ENCODE measurements around the gene TUBGCP3.

Gene TUBGCP3

GRCh38 chr13:112576191-112576590, 11.8 kb downstream of the TUBGCP3 start:
- TF ChIP-seq POLR2A (IDR thresholded peaks at IDR 0.05; ENCODE audit: low read length) (no peak), GATA1 (IDR thresholded peaks at IDR 0.05; ENCODE audit: low read depth, low read length) (no peak)
- DNase-seq, result no peak

GRCh38 chr13:112575675-112576074, 12.3 kb downstream of the TUBGCP3 start:
- peak; percentile 39 to 48 for DNase-seq
- TF ChIP-seq POLR2A (IDR thresholded peaks at IDR 0.05; ENCODE audit: low read length) (no peak), GATA1 (IDR thresholded peaks at IDR 0.05; ENCODE audit: low read depth, low read length) (no peak)

- peak in 1 of 2 experiments; percentile 36 for DNase-seq
- TF ChIP-seq GATA1 (IDR thresholded peaks at IDR 0.05; ENCODE audit: low read depth, low read length) (no peak), POLR2A (IDR thresholded peaks at IDR 0.05; ENCODE audit: low read length) (no peak)
Observed at GRCh38 chr13:112574834-112575613, 12.9 kb downstream of the TUBGCP3 start.

GRCh38 chr13:112574416-112574815, 13.5 kb downstream of the TUBGCP3 start:
- DNase-seq, result no peak
- TF ChIP-seq GATA1 (IDR thresholded peaks at IDR 0.05; ENCODE audit: low read depth, low read length) (no peak), POLR2A (IDR thresholded peaks at IDR 0.05; ENCODE audit: low read length) (no peak)

GRCh38 chr13:112573710-112574109, 14.2 kb downstream of the TUBGCP3 start:
- TF ChIP-seq POLR2A (IDR thresholded peaks at IDR 0.05; ENCODE audit: low read length) (no peak), GATA1 (IDR thresholded peaks at IDR 0.05; ENCODE audit: low read depth, low read length) (no peak)

GRCh38 chr13:112572366-112572765, 15.6 kb downstream of the TUBGCP3 start:
- DNase-seq, result no peak
- TF ChIP-seq POLR2A (IDR thresholded peaks at IDR 0.05; ENCODE audit: low read length), result no peak
- no peak for TF ChIP-seq GATA1 (IDR thresholded peaks at IDR 0.05; ENCODE audit: low read depth, low read length)

More at GRCh38 chr13:112573710-112574109, 14.2 kb downstream of the TUBGCP3 start:
- no peak for DNase-seq

- TF ChIP-seq POLR2A (IDR thresholded peaks at IDR 0.05; ENCODE audit: low read length) (no peak), GATA1 (IDR thresholded peaks at IDR 0.05; ENCODE audit: low read depth, low read length) (no peak)
- no peak for DNase-seq
Observed at GRCh38 chr13:112569821-112570220, 18.1 kb downstream of the TUBGCP3 start.

GRCh38 chr13:112567161-112567862, 20.6 kb downstream of the TUBGCP3 start:
- no peak for DNase-seq
- TF ChIP-seq GATA1 (IDR thresholded peaks at IDR 0.05; ENCODE audit: low read depth, low read length) (no peak), POLR2A (IDR thresholded peaks at IDR 0.05; ENCODE audit: low read length) (no peak)

GRCh38 chr13:112562786-112563383, 25.1 kb downstream of the TUBGCP3 start:
- no peak for TF ChIP-seq GATA1 (IDR thresholded peaks at IDR 0.05; ENCODE audit: low read depth, low read length)
- no peak for TF ChIP-seq POLR2A (IDR thresholded peaks at IDR 0.05; ENCODE audit: low read length)
- DNase-seq, result no peak

- TF ChIP-seq POLR2A (IDR thresholded peaks at IDR 0.05; ENCODE audit: low read length) (no peak), GATA1 (IDR thresholded peaks at IDR 0.05; ENCODE audit: low read depth, low read length) (no peak)
- DNase-seq, result no peak
Observed at GRCh38 chr13:112562254-112562653, 25.7 kb downstream of the TUBGCP3 start.

GRCh38 chr13:112561478-112561877, 26.5 kb downstream of the TUBGCP3 start:
- TF ChIP-seq GATA1 (IDR thresholded peaks at IDR 0.05; ENCODE audit: low read depth, low read length) (no peak), POLR2A (IDR thresholded peaks at IDR 0.05; ENCODE audit: low read length) (no peak)
- no peak for DNase-seq

- DNase-seq, result no peak
- TF ChIP-seq POLR2A (IDR thresholded peaks at IDR 0.05; ENCODE audit: low read length) (no peak), GATA1 (IDR thresholded peaks at IDR 0.05; ENCODE audit: low read depth, low read length) (no peak)
Observed at GRCh38 chr13:112558696-112559418, 29.1 kb downstream of the TUBGCP3 start.

- TF ChIP-seq POLR2A (IDR thresholded peaks at IDR 0.05; ENCODE audit: low read length) (no peak), GATA1 (IDR thresholded peaks at IDR 0.05; ENCODE audit: low read depth, low read length) (no peak)
- DNase-seq, result no peak
Observed at GRCh38 chr13:112556600-112556999, 31.4 kb downstream of the TUBGCP3 start.

All from erythroblast (primary cell).